Lung (tissue), 12 donors: Measurements from ENCODE around the gene GATA6. TPM values are rescaled to one million over a fixed set of nuclear protein-coding genes. Genes with fewer than 3 reads are reported as not detected.

Experiments used
- ATAC-seq: fragments of 200-7000 bp; cut with Tn5 transposase; one replicate; pipeline ENCODE4 v1.9.1; 2020; ENCODE audit warnings: moderate number of reproducible peaks; ENCODE audit not compliant: insufficient read depth, low FRiP score
- DNase-seq, 3 donors: peaks; one replicate each; pipeline ENCODE4 v3.0.0-alpha.2; 2013 to 2017
- H3K27ac ChIP-seq, 2 donors: one replicate each; pipeline ENCODE4 v1.5.1; 2013; ENCODE audit warnings: mild to moderate bottlenecking in 2 of 2, moderate library complexity in 2 of 2, control low read depth in 1 of 2, inconsistent platforms in 1 of 2, low read depth in 1 of 2, low read length in 1 of 2
- H3K27me3 ChIP-seq, 3 donors: one replicate each; pipeline ENCODE4 v1.5.1; 2013; ENCODE audit warnings: low read length in 2 of 3; ENCODE audit not compliant: control insufficient read depth in 3 of 3, insufficient read depth in 3 of 3
- H3K36me3 ChIP-seq, 4 donors: one replicate each; pipeline ENCODE4 v1.5.1; 2013; ENCODE audit warnings: low read length in 4 of 4, mild to moderate bottlenecking in 1 of 4, moderate library complexity in 1 of 4; ENCODE audit not compliant: control insufficient read depth in 4 of 4, insufficient read depth in 4 of 4
- H3K4me1 ChIP-seq, 5 donors: one replicate each; pipeline ENCODE4 v1.5.1; 2013; ENCODE audit warnings: low read length in 5 of 5, mild to moderate bottlenecking in 2 of 5, moderate library complexity in 1 of 5; ENCODE audit not compliant: control insufficient read depth in 5 of 5, insufficient read depth in 5 of 5
- H3K4me3 ChIP-seq: one replicate; pipeline ENCODE4 v1.5.1; 2013; ENCODE audit warnings: mild to moderate bottlenecking, control low read depth, moderate library complexity
- H3K9ac ChIP-seq, 2 donors: one replicate each; pipeline ENCODE4 v1.5.1; 2013; ENCODE audit warnings: low read length in 2 of 2, control low read depth in 1 of 2; ENCODE audit not compliant: insufficient read depth in 1 of 2
- H3K9me3 ChIP-seq, 4 donors: one replicate each; pipeline ENCODE4 v1.5.1; 2013; ENCODE audit warnings: low read length in 3 of 4, mild to moderate bottlenecking in 1 of 4, moderate library complexity in 1 of 4; ENCODE audit not compliant: control insufficient read depth in 4 of 4, insufficient read depth in 3 of 4
- WGBS, 2 donors: extraction: QIAGEN DNeasy Blood & Tissue Kit; methylation state at CpG; one replicate each; pipeline ENCODE4 v1.1.7; 2013; 5-methylcytosine and 5-hydroxymethylcytosine counted together
- polyA plus RNA-seq, 2 donors: library from polyadenylated mRNA; stranded (reverse); fragments of 200-250 nt; gene quantifications; one replicate each; pipeline ENCODE4 v1.2.1, GENCODE V29; 2013
- total RNA-seq, 2 donors: library from RNA; depleted of rRNA in 1 of 2; stranded (reverse); fragments of >200 nt in 1 of 2; gene quantifications; one replicate each; pipeline ENCODE4 v1.2.1, GENCODE V29; 2014 to 2021
- TF ChIP-seq, protein P1 (sequence below): IDR thresholded peaks from 2 replicates; pipeline ENCODE4 v1.5.1; 2012; ENCODE audit warnings: mild to moderate bottlenecking; ENCODE audit errors: control extremely low read depth, extremely low read depth
- donor health status: control.
- donor health status: control.
- donor health status: Bipolar disorder and iron deficiency.
- donor health status: healthy.
- donor health status: DM: yes; HTN: yes; CAD: no.

Gene GATA6
- total and polyA plus RNA-seq, 4 donors: 11.3 to 34.3 (median 21.8) TPM

DNA sequence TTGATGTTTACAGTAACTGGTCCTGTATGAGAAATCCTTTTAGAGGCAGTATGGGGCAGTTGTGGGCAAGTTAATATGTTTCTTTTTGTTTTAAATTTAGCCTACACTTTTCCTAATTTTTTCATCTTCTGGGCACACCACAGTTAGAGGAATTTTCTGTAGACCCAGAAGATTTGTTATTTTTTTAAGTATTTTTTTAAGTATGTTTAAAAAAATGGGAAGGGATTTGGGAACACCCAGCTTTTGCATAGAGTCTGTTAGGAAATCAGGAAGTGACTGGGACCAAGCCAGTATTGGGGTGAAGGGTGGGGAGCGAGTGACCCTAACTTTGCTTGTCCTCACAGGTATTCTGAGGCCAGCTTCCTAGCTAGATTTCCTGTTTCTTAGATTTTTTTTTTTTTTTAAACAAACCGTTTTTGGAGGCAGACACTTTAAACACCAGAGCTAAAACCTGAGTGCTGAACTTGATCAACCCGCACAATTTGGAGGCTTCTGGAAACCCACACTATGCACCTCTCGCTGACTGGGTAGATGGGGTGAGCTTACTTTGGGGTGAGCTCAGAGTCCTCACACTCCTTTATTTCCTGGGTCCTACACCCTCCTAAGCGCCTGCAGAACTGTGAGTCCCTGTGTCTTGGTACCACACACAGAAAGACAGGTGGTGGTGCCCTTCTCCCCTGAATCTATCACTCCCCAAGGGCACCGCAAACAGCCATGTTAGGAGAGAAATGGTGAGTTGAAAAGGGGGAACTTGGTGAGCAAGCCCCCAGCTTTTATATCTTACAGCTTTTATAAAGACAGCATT lies 5.2 kb downstream of the GATA6 start:
- Histone ChIP-seq H3K9ac (peak overlapping the region; percentile 75 to 81), H3K4me3 (peak overlapping the region; percentile 44), H3K4me1 (peaks cover 0 to 65% (median 6%) of the 10 kb centered on the region in 5 donors), H3K27ac (peak overlapping the region; percentile 79 to 99), H3K27me3 (no peaks in the 10 kb centered on the region), H3K36me3 (peaks cover 2 to 38% (median 8%) of the 10 kb centered on the region in 4 donors), H3K9me3 (peaks cover 0 to 1% (median 0%) of the 10 kb centered on the region in 4 donors)
- no peak for ATAC-seq
- TF ChIP-seq, protein P1, sequence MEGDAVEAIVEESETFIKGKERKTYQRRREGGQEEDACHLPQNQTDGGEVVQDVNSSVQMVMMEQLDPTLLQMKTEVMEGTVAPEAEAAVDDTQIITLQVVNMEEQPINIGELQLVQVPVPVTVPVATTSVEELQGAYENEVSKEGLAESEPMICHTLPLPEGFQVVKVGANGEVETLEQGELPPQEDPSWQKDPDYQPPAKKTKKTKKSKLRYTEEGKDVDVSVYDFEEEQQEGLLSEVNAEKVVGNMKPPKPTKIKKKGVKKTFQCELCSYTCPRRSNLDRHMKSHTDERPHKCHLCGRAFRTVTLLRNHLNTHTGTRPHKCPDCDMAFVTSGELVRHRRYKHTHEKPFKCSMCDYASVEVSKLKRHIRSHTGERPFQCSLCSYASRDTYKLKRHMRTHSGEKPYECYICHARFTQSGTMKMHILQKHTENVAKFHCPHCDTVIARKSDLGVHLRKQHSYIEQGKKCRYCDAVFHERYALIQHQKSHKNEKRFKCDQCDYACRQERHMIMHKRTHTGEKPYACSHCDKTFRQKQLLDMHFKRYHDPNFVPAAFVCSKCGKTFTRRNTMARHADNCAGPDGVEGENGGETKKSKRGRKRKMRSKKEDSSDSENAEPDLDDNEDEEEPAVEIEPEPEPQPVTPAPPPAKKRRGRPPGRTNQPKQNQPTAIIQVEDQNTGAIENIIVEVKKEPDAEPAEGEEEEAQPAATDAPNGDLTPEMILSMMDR: no peak
- DNase-seq: peak; percentile 37 to 70 (median 67)
- 32 to 34% methylated on average over 6 of the region's 6 CpGs for WGBS, 2 donors

DNA sequence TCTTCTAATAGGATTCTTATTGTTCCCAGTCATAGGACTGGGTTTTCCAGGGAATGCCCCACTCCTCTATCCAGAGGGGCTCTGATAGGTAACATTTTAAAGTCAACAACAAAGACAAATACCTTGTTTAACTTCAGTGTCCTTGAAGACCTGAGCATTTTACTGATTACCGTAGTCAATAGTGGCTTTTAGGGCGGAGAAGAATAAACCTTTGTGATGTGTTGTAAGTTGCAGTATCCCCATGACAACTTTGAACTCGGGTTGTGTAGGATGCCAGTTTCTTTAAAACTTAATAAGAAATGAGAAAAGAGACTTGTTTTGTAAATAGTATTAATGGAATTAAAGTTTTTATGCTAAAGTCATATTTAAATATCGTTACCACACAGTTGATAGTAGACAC lies 6.0 kb downstream of the GATA6 start:
- H3K36me3 ChIP-seq: peaks cover 2 to 32% (median 9%) of the 10 kb centered on the region in 4 donors
- H3K4me1 ChIP-seq: peaks cover 0 to 67% (median 6%) of the 10 kb centered on the region in 5 donors
- no peaks in the 10 kb centered on the region for H3K27me3 ChIP-seq
- peaks cover 0 to 1% (median 0%) of the 10 kb centered on the region in 4 donors for H3K9me3 ChIP-seq
- ATAC-seq (no peak), DNase-seq (peak in 1 of 3 donors; percentile 61)
- H3K27ac ChIP-seq: peak overlapping the region in 1 of 2 donors; percentile 99
- peak overlapping the region; percentile 31 to 61 for H3K9ac ChIP-seq
- TF ChIP-seq, protein P1: no peak
- H3K4me3 ChIP-seq: no peak overlapping the region
- 57 to 73% methylated on average over 4 of the region's 4 CpGs for WGBS, 2 donors

DNA sequence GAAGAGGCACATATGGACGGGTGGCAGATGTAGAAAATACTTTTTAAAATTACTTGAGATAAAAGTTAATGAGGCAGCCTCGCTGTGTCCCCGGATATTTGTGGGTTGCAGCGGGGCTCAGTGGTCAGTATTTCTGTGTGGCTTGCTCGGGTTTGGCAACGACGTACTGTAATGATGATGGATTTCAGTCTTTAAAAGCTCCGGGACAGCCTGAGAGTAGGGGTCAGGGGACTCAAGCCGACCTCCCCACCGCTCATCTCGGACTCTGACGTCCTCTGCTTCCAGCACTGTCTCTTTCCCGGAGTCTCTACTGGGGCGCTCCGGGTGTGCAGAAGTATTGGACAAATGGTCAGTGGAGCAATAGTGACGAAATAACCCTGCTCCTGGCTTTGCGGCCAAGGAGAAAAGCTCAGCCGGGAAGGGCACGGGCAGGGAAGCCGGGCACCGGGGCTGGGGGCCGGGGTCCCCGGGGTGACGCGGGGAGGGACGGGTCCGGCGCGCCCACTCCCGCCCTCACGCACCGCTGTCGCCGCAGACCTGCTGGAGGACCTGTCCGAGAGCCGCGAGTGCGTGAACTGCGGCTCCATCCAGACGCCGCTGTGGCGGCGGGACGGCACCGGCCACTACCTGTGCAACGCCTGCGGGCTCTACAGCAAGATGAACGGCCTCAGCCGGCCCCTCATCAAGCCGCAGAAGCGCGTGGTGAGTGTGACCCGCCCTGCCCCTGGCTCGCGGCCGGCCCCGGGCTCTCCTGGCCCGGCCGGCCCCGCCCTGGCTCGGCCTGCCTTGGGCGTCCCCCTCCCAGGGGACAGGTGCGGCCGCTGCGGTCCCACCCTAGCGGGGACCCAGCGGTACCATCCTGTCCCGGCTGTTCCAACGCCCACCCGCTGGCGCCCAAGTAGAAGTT lies 7.3 kb downstream of the GATA6 start:
- peak; percentile 45 to 66 (median 63) for DNase-seq
- Histone ChIP-seq H3K9ac (peak overlapping the region; percentile 31 to 79), H3K27me3 (no peaks in the 10 kb centered on the region), H3K36me3 (peaks cover 4 to 27% (median 13%) of the 10 kb centered on the region in 4 donors), H3K9me3 (peaks cover 0 to 1% (median 0%) of the 10 kb centered on the region in 4 donors), H3K27ac (peak overlapping the region; percentile 89 to 95), H3K4me3 (peak overlapping the region; percentile 38), H3K4me1 (peaks cover 0 to 67% (median 6%) of the 10 kb centered on the region in 5 donors)
- ATAC-seq: peak; percentile 44
- TF ChIP-seq, protein P1: no peak
- WGBS, 2 donors: 31 to 33% methylated on average over 59 to 71 of the region's 71 CpGs
